HG03175 (cell line): ENCODE data around the gene ZNF76.

Source experiments
- ATAC-seq: cut with Tn5 transposase; IDR thresholded peaks from one replicate; pipeline ENCODE4 v1.9.1; 2021; ENCODE audit warnings: mild to moderate bottlenecking, moderate library complexity; ENCODE audit not compliant: unreplicated experiment

Gene ZNF76

GRCh38 chr6:35265523-35265922 lies 6.0 kb downstream of the ZNF76 start:
- no peak for ATAC-seq

- ATAC-seq = no peak
Observed at GRCh38 chr6:35267446-35267845, 7.9 kb downstream of the ZNF76 start.

- ATAC-seq = no peak
Observed at GRCh38 chr6:35267897-35268296, 8.4 kb downstream of the ZNF76 start.

GRCh38 chr6:35272005-35272404 lies 12.5 kb downstream of the ZNF76 start:
- ATAC-seq = no peak

GRCh38 chr6:35273822-35274559 lies 14.5 kb downstream of the ZNF76 start:
- no peak for ATAC-seq

GRCh38 chr6:35275744-35276260 lies 16.3 kb downstream of the ZNF76 start:
- ATAC-seq = no peak

- no peak for ATAC-seq
Observed at GRCh38 chr6:35278708-35279107, 19.2 kb downstream of the ZNF76 start.

- ATAC-seq = no peak
Observed at GRCh38 chr6:35280903-35281302, 21.4 kb downstream of the ZNF76 start.

GRCh38 chr6:35282472-35282871 lies 22.9 kb downstream of the ZNF76 start:
- no peak for ATAC-seq

- no peak for ATAC-seq
Observed at GRCh38 chr6:35283361-35283760, 23.8 kb downstream of the ZNF76 start.

GRCh38 chr6:35287671-35288396 lies 28.3 kb downstream of the ZNF76 start:
- no peak for ATAC-seq

- no peak for ATAC-seq
Observed at GRCh38 chr6:35288834-35289233, 29.3 kb downstream of the ZNF76 start.

- ATAC-seq = no peak
Observed at GRCh38 chr6:35291491-35291890, 32.0 kb downstream of the ZNF76 start.

GRCh38 chr6:35292494-35292893 lies 33.0 kb downstream of the ZNF76 start:
- ATAC-seq = no peak

GRCh38 chr6:35293681-35294080 lies 34.1 kb downstream of the ZNF76 start:
- ATAC-seq = no peak

- no peak for ATAC-seq
Observed at GRCh38 chr6:35294308-35294945, 34.9 kb downstream of the ZNF76 start.

GRCh38 chr6:35295036-35295435 lies 35.5 kb downstream of the ZNF76 start:
- no peak for ATAC-seq

GRCh38 chr6:35295521-35296315 lies 36.2 kb downstream of the ZNF76 start:
- no peak for ATAC-seq

GRCh38 chr6:35296931-35297600 lies 37.5 kb downstream of the ZNF76 start:
- ATAC-seq = peak; percentile 1
